ENCODE measurements around the gene RHOT2. TPM values are rescaled to one million over a fixed set of nuclear protein-coding genes. Genes with fewer than 3 reads are reported as not detected.

The RHOT2 gene
- total and polyA plus RNA-seq, 9 of the 15 experiments (the other 6 are each of a cell fraction or from before 2014, with no cell fraction given): 5.0 to 373 (median 112) TPM

DNA sequence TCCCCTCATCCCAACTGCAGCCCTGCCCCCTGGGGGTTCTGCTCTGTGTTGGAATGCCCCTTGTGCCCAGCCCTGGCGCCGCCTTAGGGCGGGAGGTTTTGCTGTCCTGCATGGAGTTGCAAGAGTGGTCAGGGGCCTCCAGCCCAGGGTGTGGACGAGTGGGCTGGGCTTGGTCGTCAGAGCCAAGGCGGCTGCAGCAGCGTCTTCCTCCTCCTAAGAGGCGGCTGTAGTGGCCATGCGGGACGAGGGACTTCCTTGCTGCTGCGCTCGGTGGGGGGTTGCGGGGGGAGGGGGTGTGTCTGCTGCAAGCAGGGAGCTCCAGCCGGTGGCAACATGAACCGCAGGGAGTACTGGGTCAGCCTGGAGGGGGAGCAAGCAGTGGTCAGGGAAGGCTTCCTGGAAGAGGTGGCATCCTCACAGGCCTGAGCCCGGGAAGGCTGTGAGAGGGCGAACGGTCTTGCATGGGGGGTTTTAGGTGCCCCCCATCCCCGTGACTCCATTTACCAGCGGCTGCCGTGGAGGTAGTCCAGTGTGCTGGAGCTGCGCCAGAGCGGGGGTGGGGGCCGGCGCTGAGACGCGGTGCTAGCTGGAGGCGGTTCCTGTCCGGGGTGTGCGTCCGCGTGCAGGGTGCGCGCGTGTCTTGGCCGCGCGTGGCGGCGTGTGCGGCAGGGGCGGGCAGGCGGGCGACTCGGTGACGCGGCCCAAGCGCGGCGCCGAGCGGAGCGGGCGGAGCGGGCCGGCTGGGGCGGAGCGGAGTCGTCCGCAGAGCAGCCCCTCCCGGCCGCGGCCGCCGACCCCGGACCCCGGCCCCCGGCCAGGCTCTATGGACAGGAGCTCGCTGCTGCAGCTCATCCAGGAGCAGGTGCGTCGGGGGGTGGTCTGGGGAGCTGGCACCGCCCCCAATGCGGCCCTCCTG is 7.3 kb downstream of the RHOT2 start, which contains the start of gene RHBDL1 (continued):
- TF ChIP-seq MAZ (CRISPR knock-in tag; conservative IDR thresholded peaks at IDR 0.05 in 1 of 2, IDR thresholded peaks at IDR 0.05 in 1 of 2) (peak; percentile 76 to 87), SUPT5H (IDR thresholded peaks at IDR 0.05) (peak; percentile 78; the same call in 1 of the 2 replicates), EP400 (IDR thresholded peaks at IDR 0.05) (peak; percentile 80), PTBP1 (IDR thresholded peaks at IDR 0.05; ENCODE audit: low read depth, low read length) (peak; percentile 98), PHB (CRISPR knock-in tag; IDR thresholded peaks at IDR 0.05) (no peak), NCOR1 (IDR thresholded peaks at IDR 0.05) (peak; percentile 53), ZNF76 (CRISPR knock-in tag; IDR thresholded peaks at IDR 0.05; ENCODE audit: borderline replicate concordance) (no peak), NELFE (IDR thresholded peaks at IDR 0.05; ENCODE audit: insufficient read depth, insufficient read length) (no peak), PML (IDR thresholded peaks at IDR 0.05; ENCODE audit: low read length) (no peak), FOXM1 (IDR thresholded peaks at IDR 0.05; ENCODE audit: low read depth) (no peak), FOXM1 (CRISPR knock-in tag; IDR thresholded peaks at IDR 0.05; ENCODE audit: low read depth) (0 out of 2 replicates have a peak, but pooled peaks have one; percentile 43), POLR2B (IDR thresholded peaks at IDR 0.05; ENCODE audit: low read depth, partially characterized antibody) (peak; percentile 68), POLR3G (IDR thresholded peaks at IDR 0.05; ENCODE audit: extremely low read depth, insufficient read length, insufficient replicate concordance) (no peak), LARP7 (IDR thresholded peaks at IDR 0.05) (no peak)
- TF ChIP-seq, protein P1, sequence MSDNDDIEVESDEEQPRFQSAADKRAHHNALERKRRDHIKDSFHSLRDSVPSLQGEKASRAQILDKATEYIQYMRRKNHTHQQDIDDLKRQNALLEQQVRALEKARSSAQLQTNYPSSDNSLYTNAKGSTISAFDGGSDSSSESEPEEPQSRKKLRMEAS (CRISPR knock-in tag; IDR thresholded peaks at IDR 0.05): peak; percentile 70
- TF ChIP-seq, protein P2, sequence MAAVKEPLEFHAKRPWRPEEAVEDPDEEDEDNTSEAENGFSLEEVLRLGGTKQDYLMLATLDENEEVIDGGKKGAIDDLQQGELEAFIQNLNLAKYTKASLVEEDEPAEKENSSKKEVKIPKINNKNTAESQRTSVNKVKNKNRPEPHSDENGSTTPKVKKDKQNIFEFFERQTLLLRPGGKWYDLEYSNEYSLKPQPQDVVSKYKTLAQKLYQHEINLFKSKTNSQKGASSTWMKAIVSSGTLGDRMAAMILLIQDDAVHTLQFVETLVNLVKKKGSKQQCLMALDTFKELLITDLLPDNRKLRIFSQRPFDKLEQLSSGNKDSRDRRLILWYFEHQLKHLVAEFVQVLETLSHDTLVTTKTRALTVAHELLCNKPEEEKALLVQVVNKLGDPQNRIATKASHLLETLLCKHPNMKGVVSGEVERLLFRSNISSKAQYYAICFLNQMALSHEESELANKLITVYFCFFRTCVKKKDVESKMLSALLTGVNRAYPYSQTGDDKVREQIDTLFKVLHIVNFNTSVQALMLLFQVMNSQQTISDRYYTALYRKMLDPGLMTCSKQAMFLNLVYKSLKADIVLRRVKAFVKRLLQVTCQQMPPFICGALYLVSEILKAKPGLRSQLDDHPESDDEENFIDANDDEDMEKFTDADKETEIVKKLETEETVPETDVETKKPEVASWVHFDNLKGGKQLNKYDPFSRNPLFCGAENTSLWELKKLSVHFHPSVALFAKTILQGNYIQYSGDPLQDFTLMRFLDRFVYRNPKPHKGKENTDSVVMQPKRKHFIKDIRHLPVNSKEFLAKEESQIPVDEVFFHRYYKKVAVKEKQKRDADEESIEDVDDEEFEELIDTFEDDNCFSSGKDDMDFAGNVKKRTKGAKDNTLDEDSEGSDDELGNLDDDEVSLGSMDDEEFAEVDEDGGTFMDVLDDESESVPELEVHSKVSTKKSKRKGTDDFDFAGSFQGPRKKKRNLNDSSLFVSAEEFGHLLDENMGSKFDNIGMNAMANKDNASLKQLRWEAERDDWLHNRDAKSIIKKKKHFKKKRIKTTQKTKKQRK (IDR thresholded peaks at IDR 0.05; ENCODE audit: borderline replicate concordance, low read depth, low read length): no peak
- TF ChIP-seq, protein P3, sequence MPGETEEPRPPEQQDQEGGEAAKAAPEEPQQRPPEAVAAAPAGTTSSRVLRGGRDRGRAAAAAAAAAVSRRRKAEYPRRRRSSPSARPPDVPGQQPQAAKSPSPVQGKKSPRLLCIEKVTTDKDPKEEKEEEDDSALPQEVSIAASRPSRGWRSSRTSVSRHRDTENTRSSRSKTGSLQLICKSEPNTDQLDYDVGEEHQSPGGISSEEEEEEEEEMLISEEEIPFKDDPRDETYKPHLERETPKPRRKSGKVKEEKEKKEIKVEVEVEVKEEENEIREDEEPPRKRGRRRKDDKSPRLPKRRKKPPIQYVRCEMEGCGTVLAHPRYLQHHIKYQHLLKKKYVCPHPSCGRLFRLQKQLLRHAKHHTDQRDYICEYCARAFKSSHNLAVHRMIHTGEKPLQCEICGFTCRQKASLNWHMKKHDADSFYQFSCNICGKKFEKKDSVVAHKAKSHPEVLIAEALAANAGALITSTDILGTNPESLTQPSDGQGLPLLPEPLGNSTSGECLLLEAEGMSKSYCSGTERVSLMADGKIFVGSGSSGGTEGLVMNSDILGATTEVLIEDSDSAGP (CRISPR knock-in tag; IDR thresholded peaks at IDR 0.05): peak; percentile 48; the same call in 1 of the 2 replicates
- TF ChIP-seq, protein P4, sequence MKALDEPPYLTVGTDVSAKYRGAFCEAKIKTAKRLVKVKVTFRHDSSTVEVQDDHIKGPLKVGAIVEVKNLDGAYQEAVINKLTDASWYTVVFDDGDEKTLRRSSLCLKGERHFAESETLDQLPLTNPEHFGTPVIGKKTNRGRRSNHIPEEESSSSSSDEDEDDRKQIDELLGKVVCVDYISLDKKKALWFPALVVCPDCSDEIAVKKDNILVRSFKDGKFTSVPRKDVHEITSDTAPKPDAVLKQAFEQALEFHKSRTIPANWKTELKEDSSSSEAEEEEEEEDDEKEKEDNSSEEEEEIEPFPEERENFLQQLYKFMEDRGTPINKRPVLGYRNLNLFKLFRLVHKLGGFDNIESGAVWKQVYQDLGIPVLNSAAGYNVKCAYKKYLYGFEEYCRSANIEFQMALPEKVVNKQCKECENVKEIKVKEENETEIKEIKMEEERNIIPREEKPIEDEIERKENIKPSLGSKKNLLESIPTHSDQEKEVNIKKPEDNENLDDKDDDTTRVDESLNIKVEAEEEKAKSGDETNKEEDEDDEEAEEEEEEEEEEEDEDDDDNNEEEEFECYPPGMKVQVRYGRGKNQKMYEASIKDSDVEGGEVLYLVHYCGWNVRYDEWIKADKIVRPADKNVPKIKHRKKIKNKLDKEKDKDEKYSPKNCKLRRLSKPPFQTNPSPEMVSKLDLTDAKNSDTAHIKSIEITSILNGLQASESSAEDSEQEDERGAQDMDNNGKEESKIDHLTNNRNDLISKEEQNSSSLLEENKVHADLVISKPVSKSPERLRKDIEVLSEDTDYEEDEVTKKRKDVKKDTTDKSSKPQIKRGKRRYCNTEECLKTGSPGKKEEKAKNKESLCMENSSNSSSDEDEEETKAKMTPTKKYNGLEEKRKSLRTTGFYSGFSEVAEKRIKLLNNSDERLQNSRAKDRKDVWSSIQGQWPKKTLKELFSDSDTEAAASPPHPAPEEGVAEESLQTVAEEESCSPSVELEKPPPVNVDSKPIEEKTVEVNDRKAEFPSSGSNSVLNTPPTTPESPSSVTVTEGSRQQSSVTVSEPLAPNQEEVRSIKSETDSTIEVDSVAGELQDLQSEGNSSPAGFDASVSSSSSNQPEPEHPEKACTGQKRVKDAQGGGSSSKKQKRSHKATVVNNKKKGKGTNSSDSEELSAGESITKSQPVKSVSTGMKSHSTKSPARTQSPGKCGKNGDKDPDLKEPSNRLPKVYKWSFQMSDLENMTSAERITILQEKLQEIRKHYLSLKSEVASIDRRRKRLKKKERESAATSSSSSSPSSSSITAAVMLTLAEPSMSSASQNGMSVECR (CRISPR knock-in tag; IDR thresholded peaks at IDR 0.05): peak; percentile 79

Measured in K562 (cell line).